Stimulated activated naive CD4-positive, alpha-beta T cell treated with Interleukin-2 at 50 U/mL for 16 hours (primary cell): Measurements from ENCODE around the gene METTL14.

Experiments used
- DNase-seq: peaks from one replicate; lab custom pipeline; 2025; lab: John Stamatoyannopoulos, UW

The METTL14 gene

GRCh38 chr4:118759481-118759880 lies 74.3 kb downstream of the METTL14 start:
- no peak for DNase-seq

DNA sequence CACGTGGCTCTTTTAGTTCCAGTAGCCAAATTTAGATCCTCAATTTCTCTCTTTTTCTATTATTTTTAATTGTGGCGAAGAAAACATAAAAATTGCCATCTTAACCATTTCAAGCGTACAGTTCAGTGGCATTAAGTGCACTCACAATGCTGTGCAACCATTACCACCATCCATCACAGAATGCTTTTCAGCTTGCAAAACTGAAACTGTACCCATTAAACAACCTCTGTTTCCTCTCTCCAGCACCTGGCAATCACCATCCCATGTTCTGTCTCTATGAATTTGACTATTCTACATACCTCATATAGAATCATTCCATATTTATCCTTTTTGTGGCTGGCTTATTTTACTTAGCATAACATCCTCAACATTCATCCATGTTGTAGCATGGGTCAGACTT lies 74.9 kb downstream of the METTL14 start:
- DNase-seq, result no peak

DNA sequence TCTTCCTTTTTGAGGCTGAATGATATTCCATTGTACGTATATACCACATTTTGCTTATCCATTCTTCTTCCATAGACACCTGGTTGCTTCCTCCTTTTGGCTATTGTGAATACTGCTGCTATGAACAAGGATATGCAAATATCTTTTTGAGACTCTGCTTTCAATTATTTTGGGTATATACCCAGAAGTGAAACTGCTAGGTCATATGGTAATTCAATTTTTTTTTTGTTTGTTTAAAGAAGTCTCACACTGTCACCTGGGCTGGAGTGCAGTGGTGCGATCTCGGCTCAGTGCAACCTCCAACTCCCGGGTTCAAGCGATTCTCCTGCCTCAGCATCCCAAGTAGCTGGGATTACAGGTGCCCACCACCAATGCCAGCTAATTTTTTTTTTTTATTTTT lies 75.3 kb downstream of the METTL14 start:
- DNase-seq, result no peak

GRCh38 chr4:118761397-118762016 lies 76.3 kb downstream of the METTL14 start:
- no peak for DNase-seq

- DNase-seq, result no peak
Observed at GRCh38 chr4:118762155-118762554, 77.0 kb downstream of the METTL14 start.

DNA sequence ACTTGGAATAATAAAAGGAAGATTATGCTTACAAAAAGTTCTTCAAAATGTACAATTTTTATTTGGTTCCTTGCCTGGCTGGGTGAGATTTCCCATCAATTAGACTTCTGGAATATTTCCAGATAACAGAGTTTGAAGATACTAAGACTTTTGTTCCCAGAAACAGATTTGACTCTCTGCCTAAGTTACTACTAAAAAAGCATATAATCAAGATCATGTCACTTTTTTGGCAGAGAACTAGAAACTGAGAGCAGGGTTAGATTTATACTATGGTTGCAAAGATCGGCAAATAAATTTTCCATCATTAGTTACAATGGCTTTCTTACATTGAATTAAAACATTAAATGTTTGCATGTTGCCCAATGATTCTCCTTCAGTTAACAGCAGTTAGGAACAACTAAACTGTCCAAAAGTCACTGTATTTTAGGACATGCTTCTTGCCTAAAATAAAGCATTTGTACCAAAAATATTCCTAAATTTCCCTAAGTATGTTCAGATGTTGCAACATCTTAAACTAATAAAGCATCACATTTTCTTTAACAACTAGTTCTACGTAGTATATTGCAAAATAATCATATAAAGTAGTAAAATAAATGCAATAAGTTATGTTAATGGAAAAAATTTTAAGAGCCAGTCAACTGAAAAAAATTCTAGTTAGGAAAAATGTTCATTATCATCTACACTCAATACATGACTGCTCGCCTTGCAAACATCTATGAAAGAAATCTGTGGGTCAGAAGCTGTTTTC lies 77.7 kb downstream of the METTL14 start:
- DNase-seq, result no peak
